NCI-H2196 treated with DMSO at 0.1 percent for 48 hours (cell line): ENCODE results near the gene CD52.
"Not testable (repeated sequence)": the region's sequence is repeated elsewhere in the genome, so short reads cannot be mapped to it uniquely, and the experiment has no call there.

Experiments
- DNase-seq: peaks from one replicate; lab custom pipeline; 2025; ENCODE audit not compliant: unreplicated experiment; lab: John Stamatoyannopoulos, UW

The CD52 gene

GRCh38 chr1:26283871-26284596 lies 33.7 kb upstream of the CD52 start:
- DNase-seq: no peak

GRCh38 chr1:26284597-26285347 lies 33.0 kb upstream of the CD52 start:
- DNase-seq: no peak

DNA sequence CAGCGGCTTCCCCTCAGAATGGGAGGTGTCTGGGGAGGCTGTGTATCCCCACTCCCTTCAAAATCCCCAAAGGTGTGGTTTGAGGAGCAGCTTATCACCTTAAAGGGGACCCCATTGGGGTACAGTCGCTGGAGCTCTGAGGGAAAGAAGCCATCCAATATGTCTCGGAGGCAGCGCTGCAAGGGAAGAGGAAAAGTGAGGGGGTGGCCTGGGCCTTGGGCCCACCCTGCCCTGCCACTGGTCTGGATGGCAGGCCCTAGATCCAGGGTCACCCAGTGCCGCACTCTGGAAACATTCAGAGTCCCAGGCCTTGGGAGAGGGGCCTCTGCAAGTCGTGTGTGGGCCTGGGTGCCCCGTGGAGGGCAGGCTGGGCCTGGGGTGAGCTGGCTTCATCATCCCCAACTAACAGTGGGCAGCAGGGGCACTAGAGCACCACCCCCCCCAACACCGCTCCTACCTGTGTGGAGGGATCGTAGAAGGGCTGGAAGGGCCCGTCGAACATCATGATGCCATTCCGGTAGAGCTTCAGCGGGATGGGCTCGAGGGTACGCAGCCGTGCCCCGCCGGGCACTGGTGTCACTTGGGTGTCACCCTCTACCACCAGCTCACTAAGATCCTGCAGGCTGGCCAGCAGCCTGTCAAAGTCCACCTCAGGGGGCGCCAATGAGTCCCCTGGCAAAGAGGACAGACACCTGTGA lies 32.2 kb upstream of the CD52 start:
- DNase-seq: no peak

DNA sequence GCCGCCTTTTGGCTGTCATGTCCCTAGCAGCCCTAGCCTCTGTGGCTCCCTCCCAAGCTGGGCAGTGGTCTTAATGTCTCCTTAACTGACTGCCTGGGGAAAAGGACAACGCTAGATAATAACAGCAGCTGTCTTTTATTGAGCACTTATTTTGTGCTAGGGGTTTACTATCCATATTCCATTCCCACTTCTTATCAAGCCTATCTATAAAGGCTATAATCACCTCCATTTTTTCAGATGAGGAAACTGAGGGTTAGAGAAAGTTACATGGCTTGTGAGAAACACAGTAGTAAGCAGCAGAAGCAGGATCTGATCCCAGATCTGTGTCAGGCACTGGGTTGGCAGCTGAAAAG lies 31.7 kb upstream of the CD52 start:
- DNase-seq: no peak

DNA sequence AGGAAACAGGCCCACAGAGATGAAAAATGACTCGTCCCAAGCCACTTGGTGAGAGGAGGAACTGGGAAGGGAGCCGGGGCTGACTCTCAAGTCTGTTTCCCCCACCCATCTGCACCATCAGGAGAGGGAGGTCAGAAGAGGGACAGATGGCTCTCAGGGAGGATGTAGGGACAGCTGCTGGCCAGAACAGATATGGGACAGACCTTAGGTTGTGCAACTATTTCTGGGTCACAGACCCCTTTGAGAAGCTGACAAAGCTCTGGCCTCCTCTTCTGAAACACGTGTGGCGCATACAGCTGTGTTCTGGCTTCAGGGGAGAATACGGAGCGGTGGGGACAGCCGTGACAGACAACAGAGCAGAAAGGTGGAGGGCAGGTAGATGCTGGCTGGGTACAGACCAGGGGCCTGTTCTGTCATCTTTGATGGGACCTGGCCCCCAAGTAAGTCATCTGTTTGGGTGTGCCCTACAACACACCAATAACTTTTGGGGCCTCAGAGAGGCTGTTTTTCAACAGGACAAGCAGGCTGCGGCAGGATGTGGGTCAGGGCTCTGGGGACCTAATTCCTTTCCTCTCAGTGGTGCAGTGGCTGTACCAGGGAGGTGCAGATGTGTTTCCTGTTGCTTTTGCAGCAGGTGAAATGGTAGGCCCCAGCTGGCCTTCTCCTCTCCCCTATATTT lies 30.6 kb upstream of the CD52 start:
- no peak for DNase-seq

GRCh38 chr1:26287811-26288210 lies 29.9 kb upstream of the CD52 start:
- DNase-seq: no peak

DNA sequence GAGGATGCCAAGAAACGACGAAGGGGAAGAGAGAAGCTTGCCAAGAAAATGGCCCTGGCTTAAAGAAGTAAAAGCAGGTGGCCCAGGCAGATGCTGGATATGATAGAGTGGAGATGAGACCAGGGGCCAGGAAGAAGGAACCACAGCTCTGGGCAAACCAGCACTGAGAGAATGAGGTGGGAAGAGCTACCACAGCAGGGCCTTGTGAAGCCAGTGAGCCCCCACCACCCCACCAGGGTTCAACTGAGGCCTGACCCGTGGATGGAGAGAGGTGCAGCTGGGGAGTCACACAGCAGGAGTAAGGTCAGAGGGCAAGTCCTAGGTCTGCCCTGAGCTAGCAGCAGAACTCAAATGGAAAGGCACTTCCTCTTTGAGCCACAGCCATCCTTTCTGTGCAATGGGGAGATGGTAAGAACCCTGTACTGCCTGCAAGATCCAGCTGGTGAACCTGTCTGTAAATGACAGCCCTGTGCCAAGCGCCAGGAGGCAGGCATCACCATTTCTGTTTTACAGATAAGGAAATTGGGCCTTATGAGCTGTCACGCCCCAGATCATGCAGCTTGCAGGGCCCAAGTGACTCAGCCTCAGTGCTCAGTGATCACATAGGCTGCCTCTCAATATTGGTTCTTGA lies 29.3 kb upstream of the CD52 start:
- DNase-seq: no peak

- no peak for DNase-seq
Observed at GRCh38 chr1:26289158-26290059, 28.3 kb upstream of the CD52 start.

DNA sequence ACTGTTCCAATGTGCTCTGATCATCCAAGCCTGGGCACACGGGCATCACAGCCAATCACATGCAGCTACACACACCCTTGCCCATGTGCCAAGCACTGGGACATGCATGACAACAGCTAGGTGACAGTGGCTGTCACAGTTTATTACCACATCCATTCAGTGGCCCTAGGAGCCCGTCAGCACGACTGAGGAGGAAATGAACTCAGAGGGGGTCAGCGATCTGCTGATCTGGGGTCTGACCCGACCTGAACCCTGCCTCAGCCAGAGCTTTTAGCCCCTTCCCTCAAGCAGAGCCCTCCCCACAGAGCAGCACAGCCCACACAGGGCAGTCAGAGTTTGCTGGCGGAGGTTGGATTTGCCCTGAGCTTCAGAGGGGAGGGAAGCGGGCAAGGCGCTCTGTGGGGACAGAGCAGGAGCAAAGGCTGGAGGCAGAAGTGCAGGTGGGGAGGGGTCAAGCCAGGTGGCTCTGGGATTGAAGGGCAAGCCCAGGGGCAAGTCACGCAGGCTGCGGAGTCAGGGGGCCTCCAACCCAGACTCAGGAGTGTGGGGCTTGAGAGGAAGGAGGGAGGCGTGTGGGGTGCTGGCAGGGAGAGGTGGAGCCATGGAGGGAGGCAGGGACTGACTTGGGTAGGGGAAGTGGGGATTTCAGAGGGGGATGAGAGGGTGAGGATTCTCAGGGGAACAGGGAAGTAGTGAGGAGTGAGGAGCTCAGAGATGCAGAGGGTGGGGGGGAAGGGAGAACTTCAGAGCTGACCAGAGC lies 27.5 kb upstream of the CD52 start:
- no peak for DNase-seq

- no peak for DNase-seq
Observed at GRCh38 chr1:26290882-26291261, 26.9 kb upstream of the CD52 start.

DNA sequence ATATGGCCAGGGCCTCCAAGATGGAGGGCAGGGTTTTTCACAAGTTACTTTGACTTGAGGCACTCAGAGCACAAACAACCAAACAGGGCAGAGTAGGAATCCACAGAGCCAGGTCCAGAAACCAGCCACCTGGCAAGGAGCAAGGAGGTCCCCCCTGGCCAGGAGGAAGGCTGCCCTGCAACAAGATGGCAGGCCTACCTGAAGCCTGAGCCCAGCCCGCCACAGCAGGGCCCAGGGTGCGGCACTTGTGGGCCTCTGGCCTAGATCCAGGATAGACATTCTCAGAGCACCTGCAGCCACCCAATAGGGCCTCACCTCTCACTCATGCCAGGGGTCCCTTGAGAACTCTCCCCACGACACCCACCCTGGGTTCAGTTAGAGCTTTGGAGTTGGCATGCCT lies 26.3 kb upstream of the CD52 start:
- DNase-seq: no peak

DNA sequence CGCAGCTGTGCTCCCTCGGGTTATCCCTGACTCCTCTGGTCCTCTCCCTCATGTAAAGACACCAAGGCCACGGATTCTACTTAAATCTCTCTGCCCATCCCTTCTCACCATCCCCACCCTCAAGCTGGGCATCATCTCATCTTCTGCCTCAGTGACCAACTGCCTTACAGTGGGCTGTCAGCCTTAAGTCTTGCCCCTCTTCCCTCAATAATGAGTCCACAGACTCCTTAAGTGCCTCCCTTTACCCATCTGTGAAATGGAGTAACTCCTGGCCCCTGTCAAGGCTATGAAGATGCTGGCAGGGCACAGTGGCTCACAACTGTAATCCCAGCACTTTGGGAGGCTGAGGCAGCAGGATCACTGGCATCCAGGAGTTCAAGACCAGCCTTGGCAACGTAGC lies 25.8 kb upstream of the CD52 start:
- no peak for DNase-seq

DNA sequence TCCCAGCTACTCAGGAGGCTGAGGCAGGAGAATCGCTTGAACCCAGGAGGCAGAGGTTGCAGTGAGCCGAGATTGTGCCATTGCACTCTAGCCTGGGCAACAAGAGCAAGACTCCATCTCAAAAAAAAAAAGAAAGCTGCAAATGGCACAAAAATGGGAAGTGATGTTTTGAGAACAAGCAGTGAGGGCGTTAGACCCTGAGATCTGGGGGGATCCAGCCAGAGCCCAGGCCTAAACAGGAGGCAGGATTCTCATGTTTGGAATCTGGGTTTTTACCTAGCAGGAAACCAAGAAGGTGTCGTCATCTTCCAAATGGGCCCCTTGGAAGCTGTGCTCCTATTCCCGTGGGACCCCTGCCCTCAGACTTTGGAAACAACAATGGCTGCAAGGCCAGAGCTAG lies 25.0 kb upstream of the CD52 start:
- not testable (repeated sequence) for DNase-seq

DNA sequence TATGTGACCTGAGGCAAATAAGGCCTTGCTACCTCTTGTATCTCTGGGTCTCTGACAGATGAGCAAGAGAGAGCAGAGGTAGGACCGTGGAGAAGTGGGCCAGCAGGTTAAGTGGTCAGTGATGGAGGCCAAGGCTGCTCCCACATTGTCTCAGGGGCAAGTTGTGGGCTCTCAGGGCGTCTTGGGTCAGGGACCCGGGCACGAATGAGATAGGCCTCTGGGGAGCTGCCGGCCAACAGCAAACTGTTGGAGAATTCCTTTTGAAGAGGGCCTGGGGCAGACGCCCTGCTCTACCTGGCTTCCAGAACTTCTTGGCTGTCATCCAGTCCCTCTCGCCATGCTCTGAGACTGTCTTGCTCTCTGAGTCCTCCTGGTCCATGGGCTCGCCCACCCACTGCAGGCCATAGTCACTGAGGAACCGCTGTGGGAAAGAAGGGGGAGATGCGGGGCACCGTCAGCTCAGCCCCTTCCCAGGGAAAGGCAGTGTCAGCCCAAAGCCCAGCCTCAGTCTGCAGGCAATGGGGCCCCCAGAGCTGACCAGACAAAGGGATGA lies 23.8 kb upstream of the CD52 start:
- DNase-seq: no peak

DNA sequence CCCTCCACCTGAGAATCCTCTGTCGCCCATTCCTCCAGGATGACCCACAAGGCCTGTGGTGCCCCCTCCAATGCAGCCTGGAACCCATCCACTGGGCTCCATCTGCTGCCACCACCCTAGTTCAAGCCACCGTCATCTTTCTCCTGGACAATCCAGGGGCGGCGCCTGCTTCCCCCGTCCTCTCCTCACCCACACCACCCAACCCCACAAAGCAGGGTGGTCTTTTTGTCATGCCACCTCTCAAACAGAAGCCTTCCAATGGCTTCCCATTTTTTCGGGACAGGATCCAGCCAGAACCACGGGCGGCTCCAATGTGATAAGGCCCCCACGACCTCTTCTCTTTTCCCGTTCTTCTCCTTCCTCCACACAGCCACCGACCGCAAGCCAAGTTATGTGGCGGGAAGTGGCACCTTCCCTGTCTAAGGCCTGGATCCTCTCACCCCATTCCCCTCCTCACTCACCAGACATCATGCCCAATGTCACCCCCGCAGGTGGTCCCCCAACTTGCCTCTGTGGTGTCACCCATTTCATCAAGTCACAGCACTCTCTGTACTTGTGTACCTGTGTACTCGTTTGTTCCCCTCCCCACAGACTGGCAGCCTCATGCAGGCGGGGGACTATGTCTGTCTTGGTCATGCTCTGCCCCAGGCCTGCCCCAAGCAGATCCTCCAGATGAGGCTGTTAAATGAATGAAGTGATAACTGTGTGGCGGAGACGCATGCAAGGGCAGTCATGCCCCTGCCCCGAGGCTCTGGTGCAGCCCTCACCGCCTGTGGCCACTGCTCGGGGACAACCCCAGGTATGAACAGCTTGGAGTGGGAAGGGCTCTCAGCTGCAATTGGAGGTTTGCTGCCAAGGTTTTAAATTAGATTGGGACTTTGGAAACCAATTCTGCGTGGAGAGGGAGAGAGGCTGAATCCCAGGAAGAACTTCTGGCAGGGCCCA lies 22.3 kb upstream of the CD52 start:
- DNase-seq: no peak

DNA sequence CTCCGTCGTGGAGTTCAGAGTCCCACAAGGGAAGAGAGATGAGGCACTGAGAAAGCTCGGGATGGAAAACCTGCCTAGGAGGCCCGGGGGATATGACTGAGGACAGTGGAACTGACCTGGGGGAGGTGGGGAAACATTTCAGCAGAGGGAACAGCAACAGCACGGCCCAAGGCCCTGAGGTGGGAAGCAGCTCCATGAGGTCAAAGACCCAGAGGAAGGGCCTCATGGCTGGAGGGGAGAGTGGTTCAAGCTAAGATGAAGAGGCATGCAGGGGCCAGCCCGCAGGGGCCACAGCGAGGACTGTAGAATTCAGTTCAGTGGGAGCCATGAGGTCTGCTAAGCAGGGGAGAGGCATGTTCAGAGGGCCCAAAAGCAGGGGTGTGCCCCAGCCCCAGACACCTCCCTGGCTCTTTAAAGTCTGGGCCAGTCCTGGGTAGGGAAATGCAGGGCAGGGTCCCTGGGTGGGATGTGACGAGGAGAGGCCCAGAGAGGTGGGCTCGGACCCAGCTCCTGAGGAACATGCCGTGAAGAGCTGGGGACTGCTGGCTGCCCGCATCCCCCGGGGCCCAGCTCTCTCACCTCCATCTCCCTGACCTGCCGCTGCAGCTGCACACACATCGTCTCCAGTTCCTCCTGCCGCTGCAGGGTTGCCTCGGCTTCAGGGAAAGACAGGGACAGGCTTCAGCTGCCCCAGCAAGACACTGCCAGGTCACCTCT lies 21.3 kb upstream of the CD52 start:
- DNase-seq: no peak

- DNase-seq: no peak
Observed at GRCh38 chr1:26297057-26297790, 20.5 kb upstream of the CD52 start.
